AG04450 (cell line): Measurements from ENCODE around the gene BMP8A. TPM values are rescaled to one million over a fixed set of nuclear protein-coding genes. Genes with fewer than 3 reads are reported as not detected.

ENCODE experiments used
- CTCF ChIA-PET: fragments of 300-600, 350-600 bp; formaldehyde crosslinking; extraction: SDS; loops from one replicate; lab custom pipeline; 2022; ENCODE audit warnings: antibody characterized with exemption, inconsistent platforms; lab: Charles Lee
- POLR2A ChIA-PET: fragments of 350-600 bp; formaldehyde crosslinking; extraction: SDS; loops from one replicate; lab custom pipeline; 2021; ENCODE audit warnings: antibody characterized with exemption, inconsistent platforms; lab: Yijun Ruan, JAX
- DNase-seq: peaks from one replicate; pipeline ENCODE4 v3.0.0-alpha.2; 2011; ENCODE audit warnings: low read depth, low spot score
- H3K27ac ChIP-seq: one replicate; pipeline ENCODE4 v1.5.1; 2012; ENCODE audit warnings: low read depth, low read length, control low read depth
- H3K27me3 ChIP-seq: one replicate; pipeline ENCODE4 v1.6.0; 2012; ENCODE audit warnings: low read length; ENCODE audit not compliant: control insufficient read depth, insufficient read depth
- H3K4me3 ChIP-seq: 2 replicates; pipeline ENCODE4 v1.5.1; 2011; ENCODE audit warnings: mild to moderate bottlenecking, low read depth, low read length, control low read depth
- H3K9me3 ChIP-seq: 2 replicates; pipeline ENCODE4 v1.5.1; 2012; ENCODE audit warnings: low read length; ENCODE audit not compliant: control insufficient read depth, insufficient read depth
- CTCF ChIP-seq: IDR thresholded peaks from 2 replicates; pipeline ENCODE4 v1.5.1; 2011; ENCODE audit warnings: low read depth, low read length, control low read depth, inconsistent platforms
- polyA plus RNA-seq: library from polyadenylated mRNA; depleted of rRNA; stranded (reverse); fragments of >200 nt; gene quantifications from 2 replicates; pipeline ENCODE4 v1.2.3, GENCODE V29; 2011; rRNA removed
- small RNA-seq: library from RNA; depleted of rRNA; stranded (forward); fragments of <200 nt; gene quantifications from one replicate; pipeline ENCODE3, GENCODE V24; 2012; ENCODE audit warnings: low read depth; ENCODE audit not compliant: insufficient read length

The BMP8A gene
- polyA plus RNA-seq, 1 experiment = not detected

- Histone ChIP-seq H3K27ac (no peak overlapping the region), H3K9me3 (no peaks in the 10 kb centered on the region; the same call in 1 of the 2 replicates), H3K4me3 (peak overlapping the region; percentile 83), H3K27me3 (no peaks in the 10 kb centered on the region)
- no peak for DNase-seq
- POLR2A ChIA-PET = interaction anchor here (0.5 to 2.3 kb wide), 3 partner anchors 12 to 34 kb away, joined by 3 to 5 read pairs (median 4); no protein-coding TSS in a partner anchor
- CTCF ChIA-PET = interaction anchor here (0.6 to 4.9 kb wide), 5 partner anchors 12 to 476 kb away, joined by 3 to 15 read pairs (median 6); no protein-coding TSS in a partner anchor
- TF ChIP-seq CTCF = no peak
Measured at GRCh38 chr1:39574646-39575045, 83.2 kb downstream of the BMP8A start.

Small RNA genes lying within 50 kb of the gene (small RNA-seq; reads per million reads assigned to genes)
- gene SNORA55 = 5.9 reads per million, percentile 56 among the genes with 10 or more reads in this experiment

Other genes starting within 250 kb of the BMP8A start
- gene PABPC4, start 85.2 kb downstream of the BMP8A start, polyA plus RNA-seq = 67.5 and 90.3 TPM in 2 replicates
- 0.14 TPM in 2 replicates for gene HEYL, start 148.0 kb downstream of the BMP8A start, polyA plus RNA-seq
- not detected in 2 replicates for gene NT5C1A, start 180.5 kb downstream of the BMP8A start, polyA plus RNA-seq
- gene HPCAL4, start 199.8 kb downstream of the BMP8A start, polyA plus RNA-seq = not detected in 2 replicates
- gene PPIE, start 247.2 kb downstream of the BMP8A start, polyA plus RNA-seq = 68.0 and 72.5 TPM in 2 replicates